Tibial artery (tissue), 4 donors: ENCODE data around the gene CCDC141.
"Not testable (repeated sequence)": the region's sequence is repeated elsewhere in the genome, so short reads cannot be mapped to it uniquely, and the experiment has no call there.

Source experiments
- DNase-seq, 2 donors: peaks; one replicate each; pipeline ENCODE4 v3.0.0-alpha.2; 2019
- H3K27ac ChIP-seq, 2 donors: fragments of 200-600 bp; sonication (generic) in 1 of 2; 1 replicate in 1 of 2; 2 replicates in 1 of 2; pipeline ENCODE4 v1.5.1; 2018 to 2019; ENCODE audit warnings: mild to moderate bottlenecking in 1 of 2
- H3K27me3 ChIP-seq, 2 donors: fragments of 200-600 bp; sonication (generic) in 1 of 2; one replicate each; pipeline versions ENCODE4 v1.5.1 to v1.6.0; 2016 to 2019
- H3K36me3 ChIP-seq, 3 donors: fragments of 200-600 bp; sonication (generic) in 2 of 3; one replicate each; pipeline ENCODE4 v1.5.1; 2016 to 2019; ENCODE audit warnings: mild to moderate bottlenecking in 2 of 3
- H3K4me1 ChIP-seq, 4 donors: fragments of 200-600 bp; sonication (generic) in 2 of 4; 1 replicate in 3 of 4; 2 replicates in 1 of 4; pipeline ENCODE4 v1.5.1; 2016 to 2019
- H3K4me3 ChIP-seq, 2 donors: fragments of 200-600 bp; sonication (generic) in 1 of 2; 1 replicate in 1 of 2; 2 replicates in 1 of 2; pipeline ENCODE4 v1.5.1; 2018 to 2019; ENCODE audit warnings: mild to moderate bottlenecking in 2 of 2
- H3K9me3 ChIP-seq, 3 donors: fragments of 200-600 bp; sonication (generic) in 1 of 3; one replicate each; pipeline ENCODE4 v1.5.1; 2016 to 2019
- CTCF ChIP-seq, 2 experiments: fragments of 200-600 bp in 1 of 2; fragments of 450-650 bp in 1 of 2; IDR thresholded peaks; one replicate each; pipeline ENCODE4 v1.5.1; 2017 to 2019; ENCODE audit warnings: antibody characterized with exemption in 2 of 2, mild to moderate bottlenecking in 1 of 2, moderate library complexity in 1 of 2
- intact Hi-C: fragments of 100-400 bp; cut with DNase I; formaldehyde crosslinking; loops from one replicate; pipeline ENCODE4 v1.15.0; 2023; ENCODE audit warnings: low total_unique reads

Gene CCDC141, protein sequence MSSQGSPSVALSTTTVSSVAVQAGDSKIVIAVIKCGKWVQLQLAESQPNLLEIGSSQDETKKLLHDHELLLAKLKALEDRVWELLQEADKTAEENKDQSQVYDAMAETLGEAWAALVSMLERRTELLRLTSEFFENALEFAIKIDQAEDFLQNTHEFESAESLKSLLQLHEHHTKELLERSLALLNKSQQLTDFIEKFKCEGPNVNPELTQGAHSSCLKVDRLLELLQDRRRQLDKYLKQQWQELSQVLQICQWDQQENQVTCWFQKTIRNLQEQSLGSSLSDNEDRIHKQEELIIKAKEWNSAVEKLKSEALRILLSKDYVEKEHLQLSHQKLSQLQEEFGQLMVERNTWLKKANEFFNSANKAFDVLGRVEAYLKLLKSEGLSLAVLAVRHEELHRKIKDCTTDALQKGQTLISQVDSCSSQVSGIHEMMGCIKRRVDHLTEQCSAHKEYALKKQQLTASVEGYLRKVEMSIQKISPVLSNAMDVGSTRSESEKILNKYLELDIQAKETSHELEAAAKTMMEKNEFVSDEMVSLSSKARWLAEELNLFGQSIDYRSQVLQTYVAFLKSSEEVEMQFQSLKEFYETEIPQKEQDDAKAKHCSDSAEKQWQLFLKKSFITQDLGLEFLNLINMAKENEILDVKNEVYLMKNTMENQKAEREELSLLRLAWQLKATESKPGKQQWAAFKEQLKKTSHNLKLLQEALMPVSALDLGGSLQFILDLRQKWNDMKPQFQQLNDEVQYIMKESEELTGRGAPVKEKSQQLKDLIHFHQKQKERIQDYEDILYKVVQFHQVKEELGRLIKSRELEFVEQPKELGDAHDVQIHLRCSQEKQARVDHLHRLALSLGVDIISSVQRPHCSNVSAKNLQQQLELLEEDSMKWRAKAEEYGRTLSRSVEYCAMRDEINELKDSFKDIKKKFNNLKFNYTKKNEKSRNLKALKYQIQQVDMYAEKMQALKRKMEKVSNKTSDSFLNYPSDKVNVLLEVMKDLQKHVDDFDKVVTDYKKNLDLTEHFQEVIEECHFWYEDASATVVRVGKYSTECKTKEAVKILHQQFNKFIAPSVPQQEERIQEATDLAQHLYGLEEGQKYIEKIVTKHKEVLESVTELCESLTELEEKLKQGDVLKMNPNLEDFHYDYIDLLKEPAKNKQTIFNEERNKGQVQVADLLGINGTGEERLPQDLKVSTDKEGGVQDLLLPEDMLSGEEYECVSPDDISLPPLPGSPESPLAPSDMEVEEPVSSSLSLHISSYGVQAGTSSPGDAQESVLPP (N-terminal part only)

DNA sequence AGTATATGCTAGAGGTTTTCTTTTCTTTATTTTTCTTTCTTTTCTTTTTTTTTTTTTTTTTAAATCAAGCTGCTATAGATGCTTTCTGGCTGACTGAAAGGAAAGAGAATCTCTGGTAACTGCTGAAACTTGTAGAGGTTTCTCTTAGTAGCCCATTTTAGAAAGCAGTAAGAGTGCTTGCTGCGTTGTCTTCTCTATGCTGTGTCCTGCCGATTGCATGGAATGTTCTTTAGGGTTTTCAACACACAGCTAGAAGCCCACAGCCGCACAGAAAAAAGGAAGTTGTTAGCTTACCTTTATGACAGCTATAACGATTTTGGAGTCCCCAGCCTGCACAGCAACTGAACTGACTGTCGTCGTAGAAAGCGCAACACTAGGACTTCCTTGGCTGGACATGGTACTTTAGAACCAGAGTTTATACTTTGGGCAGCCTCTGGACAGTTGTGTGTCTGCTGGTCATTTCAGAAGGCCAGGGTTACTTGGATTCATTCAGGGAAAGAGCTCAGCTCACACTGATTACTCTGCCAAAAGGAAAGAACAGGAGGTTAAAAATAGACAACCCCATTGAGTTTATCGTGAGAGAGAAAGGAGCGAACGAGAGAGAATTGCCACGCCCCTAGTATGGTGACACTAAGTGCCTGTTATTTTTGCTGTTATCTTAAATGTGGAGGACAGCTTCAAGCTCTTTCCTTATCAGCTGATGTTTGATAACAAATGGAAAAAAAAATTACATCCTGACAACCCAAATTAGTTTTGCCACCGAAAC lies at the start of gene CCDC141:
TSS of gene CCDC141 (minus strand) at position 592 of the 766 bp plus-strand sequence. CDS start at position 396, 196 bp downstream.
- no peak for TF ChIP-seq CTCF (IDR thresholded peaks at IDR 0.05)
- H3K27ac ChIP-seq: peak within 1 kb of the TSS in 1 of 2 donors; percentile 37
- H3K4me1 ChIP-seq: peaks cover 0 to 23% (median 0%) of the 10 kb centered on the region in 4 donors
- H3K36me3 ChIP-seq: no peaks in the 10 kb centered on the region
- no peaks in the 10 kb centered on the region for H3K9me3 ChIP-seq
- no peak for DNase-seq
- no peaks in the 10 kb centered on the region for H3K27me3 ChIP-seq
- intact Hi-C loops: loop anchor here (1.0 kb wide), 1 partner anchor 12 kb away; no protein-coding TSS in a partner anchor
- H3K4me3 ChIP-seq: peak within 1 kb of the TSS; percentile 19 to 28

DNA sequence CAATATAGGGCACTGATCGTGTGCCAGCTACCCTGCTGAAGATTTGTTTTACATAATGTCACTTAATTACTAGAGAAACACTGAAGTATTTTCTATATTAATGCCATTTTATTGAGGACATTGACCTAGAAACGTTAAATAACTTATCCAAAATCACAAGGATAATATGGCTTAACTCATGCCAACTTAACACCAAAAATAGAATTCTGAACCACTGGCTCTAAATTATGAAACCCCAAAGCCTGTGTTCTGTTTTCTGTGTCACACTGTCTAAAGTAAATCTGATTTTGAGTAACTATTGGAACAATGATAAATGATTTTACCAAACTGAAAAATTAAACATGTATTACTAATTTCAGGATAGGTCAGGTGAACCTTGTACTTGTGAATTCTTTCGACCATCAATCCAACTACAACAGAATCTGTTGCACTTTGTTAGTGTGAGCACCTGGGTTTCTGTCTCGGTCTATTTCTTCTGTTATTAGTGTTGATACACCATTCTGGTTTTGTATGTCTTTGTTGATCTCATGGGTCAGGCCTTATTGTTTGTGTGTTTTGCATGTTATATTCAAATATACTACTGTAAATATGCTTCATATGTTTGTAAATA lies 48.2 kb upstream of the CCDC141 start:
- peaks cover 0 to 8% (median 5%) of the 10 kb centered on the region in 3 donors for H3K36me3 ChIP-seq
- intact Hi-C loops: no loop called here
- no peaks in the 10 kb centered on the region for H3K4me1 ChIP-seq
- DNase-seq: no peak
- H3K9me3 ChIP-seq: peaks cover 0 to 3% (median 3%) of the 10 kb centered on the region in 3 donors
- no peak overlapping the region for H3K4me3 ChIP-seq
- TF ChIP-seq CTCF (IDR thresholded peaks at IDR 0.05): no peak
- no peaks in the 10 kb centered on the region for H3K27me3 ChIP-seq
- no peak overlapping the region for H3K27ac ChIP-seq

DNA sequence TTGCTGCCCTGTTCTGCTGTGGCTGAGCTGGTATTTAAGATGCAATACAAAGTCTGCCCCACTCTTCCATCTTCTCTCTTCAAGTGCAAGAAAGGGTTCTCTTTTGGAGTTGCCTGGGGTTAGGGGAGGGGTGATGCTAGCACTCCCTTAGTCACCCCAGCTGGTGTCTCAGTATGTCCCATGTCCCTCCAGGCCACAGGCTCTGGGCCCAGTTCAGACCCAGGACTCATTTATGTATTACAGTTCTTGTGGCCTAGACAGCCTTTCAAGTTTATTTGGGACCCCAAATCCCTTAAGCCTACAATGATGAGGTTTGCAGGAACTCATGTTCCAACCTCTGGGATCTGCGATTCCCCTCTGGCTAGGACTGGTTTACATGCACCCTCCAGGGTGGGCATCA lies 47.2 kb upstream of the CCDC141 start:
- intact Hi-C loops: no loop called here
- no peak overlapping the region for H3K4me3 ChIP-seq
- DNase-seq: no peak
- TF ChIP-seq CTCF (IDR thresholded peaks at IDR 0.05): no peak
- H3K36me3 ChIP-seq: no peaks in the 10 kb centered on the region
- H3K27me3 ChIP-seq: no peaks in the 10 kb centered on the region
- H3K4me1 ChIP-seq: no peaks in the 10 kb centered on the region
- peaks cover 0 to 12% (median 5%) of the 10 kb centered on the region in 3 donors for H3K9me3 ChIP-seq
- H3K27ac ChIP-seq: no peak overlapping the region

DNA sequence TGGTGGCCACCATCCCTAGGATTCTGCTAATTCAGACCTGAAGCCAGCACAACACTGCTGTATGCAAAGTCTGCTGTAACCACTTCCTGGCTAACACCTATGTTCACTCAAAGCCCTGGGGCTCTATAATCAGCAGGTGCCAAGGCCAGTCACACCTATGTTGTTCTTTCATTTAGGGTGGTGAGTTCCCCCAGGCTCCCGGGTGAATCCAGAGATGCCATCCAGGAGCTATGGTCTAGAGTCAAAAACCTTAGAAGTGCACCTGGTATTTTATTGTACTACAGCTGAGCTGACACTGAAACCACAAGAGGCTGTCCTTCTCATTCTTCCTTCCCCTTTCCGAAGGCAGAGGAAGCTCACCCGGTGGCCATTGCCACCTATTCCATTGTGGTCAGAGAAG lies 46.2 kb upstream of the CCDC141 start:
- no peak for TF ChIP-seq CTCF (IDR thresholded peaks at IDR 0.05)
- Histone ChIP-seq H3K36me3 (no peaks in the 10 kb centered on the region), H3K9me3 (peaks cover 0 to 12% (median 5%) of the 10 kb centered on the region in 3 donors), H3K4me3 (no peak overlapping the region), H3K27ac (no peak overlapping the region), H3K27me3 (no peaks in the 10 kb centered on the region), H3K4me1 (no peaks in the 10 kb centered on the region)
- intact Hi-C loops: no loop called here
- no peak for DNase-seq

DNA sequence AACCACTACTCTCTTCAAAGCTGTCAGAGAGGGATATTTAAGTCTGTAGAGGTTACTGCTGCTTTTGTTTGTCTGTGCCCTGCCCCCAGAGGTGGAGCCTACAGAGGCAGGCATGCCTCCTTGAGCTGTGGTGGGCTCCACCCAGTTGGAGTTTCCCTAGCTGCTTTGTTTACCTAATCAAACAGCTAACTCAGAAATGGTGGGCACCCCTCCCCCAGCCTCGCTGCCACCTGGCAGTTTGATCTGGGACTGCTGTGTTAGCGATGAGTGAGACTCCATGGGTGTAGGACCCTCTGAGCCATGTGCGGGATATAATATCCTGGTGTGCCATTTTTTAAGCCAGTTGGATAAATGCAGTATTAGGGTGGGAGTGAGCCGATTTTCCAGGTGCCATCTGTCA lies 43.0 kb upstream of the CCDC141 start:
- DNase-seq, H3K36me3 ChIP-seq, H3K4me1 ChIP-seq, intact Hi-C loops, H3K4me3 ChIP-seq, H3K27ac ChIP-seq, H3K27me3 ChIP-seq: not testable (repeated sequence)
- peaks cover 0 to 12% (median 5%) of the 10 kb centered on the region in 3 donors for H3K9me3 ChIP-seq
